Activated CD4-positive, alpha-beta T cell treated with anti-CD3 and anti-CD28 coated beads for 48 hours (primary cell): ENCODE measurements around the gene OSBPL9.
A peak's percentile ranks its signal among the peaks of the same experiment; 100 is the strongest.
"Not testable (repeated sequence)": the region's sequence is repeated elsewhere in the genome, so short reads cannot be mapped to it uniquely, and the experiment has no call there.

Source experiments
- DNase-seq: peaks from one replicate; pipeline ENCODE4 v3.0.0-alpha.2; 2020

OSBPL9 gene

GRCh38 chr1:51607681-51608095 is 9.2 kb upstream of the OSBPL9 start:
- DNase-seq: no peak

- DNase-seq: not testable (repeated sequence)
Observed at GRCh38 chr1:51610104-51610503, 6.8 kb upstream of the OSBPL9 start.

- DNase-seq: no peak
Observed at GRCh38 chr1:51610637-51611036, 6.3 kb upstream of the OSBPL9 start.

- DNase-seq: no peak
Observed at GRCh38 chr1:51612447-51612961, 4.4 kb upstream of the OSBPL9 start.

GRCh38 chr1:51615780-51616291 is 1.1 kb upstream of the OSBPL9 start:
- no peak for DNase-seq

GRCh38 chr1:51616490-51616889 is 402 bp upstream of the OSBPL9 start:
- no peak for DNase-seq

- no peak for DNase-seq
Observed at GRCh38 chr1:51618715-51619114, 1.8 kb downstream of the OSBPL9 start.

GRCh38 chr1:51620470-51620869 is 3.6 kb downstream of the OSBPL9 start:
- DNase-seq: no peak

GRCh38 chr1:51621161-51621560 is 4.3 kb downstream of the OSBPL9 start:
- no peak for DNase-seq

GRCh38 chr1:51621841-51622454 is 5.1 kb downstream of the OSBPL9 start:
- DNase-seq: no peak

GRCh38 chr1:51622455-51622913 is 5.6 kb downstream of the OSBPL9 start:
- peak; percentile 28 for DNase-seq

- no peak for DNase-seq
Observed at GRCh38 chr1:51623025-51623424, 6.1 kb downstream of the OSBPL9 start.

GRCh38 chr1:51623450-51623849 is 6.6 kb downstream of the OSBPL9 start:
- DNase-seq: no peak

- no peak for DNase-seq
Observed at GRCh38 chr1:51624855-51625254, 8.0 kb downstream of the OSBPL9 start.

- no peak for DNase-seq
Observed at GRCh38 chr1:51627672-51628071, 10.8 kb downstream of the OSBPL9 start.

- no peak for DNase-seq
Observed at GRCh38 chr1:51628715-51629590, 12.1 kb downstream of the OSBPL9 start.

GRCh38 chr1:51629918-51630317 is 13.0 kb downstream of the OSBPL9 start:
- DNase-seq: no peak

- no peak for DNase-seq
Observed at GRCh38 chr1:51630393-51630792, 13.5 kb downstream of the OSBPL9 start.

- no peak for DNase-seq
Observed at GRCh38 chr1:51630922-51631321, 14.0 kb downstream of the OSBPL9 start.

GRCh38 chr1:51631747-51632146 is 14.9 kb downstream of the OSBPL9 start:
- DNase-seq: no peak

GRCh38 chr1:51634618-51635017 is 17.7 kb downstream of the OSBPL9 start:
- DNase-seq: no peak

GRCh38 chr1:51635615-51636014 is 18.7 kb downstream of the OSBPL9 start:
- DNase-seq: no peak

- DNase-seq: no peak
Observed at GRCh38 chr1:51636191-51636590, 19.3 kb downstream of the OSBPL9 start.
